ENCODE results near the gene DUSP2. TPM values are rescaled to one million over a fixed set of nuclear protein-coding genes. Genes with fewer than 3 reads are reported as not detected.
A peak's percentile ranks its signal among the peaks of the same experiment; 100 is the strongest.

The DUSP2 gene
- total and polyA plus RNA-seq, 10 of the 15 experiments (the other 5 are each of a cell fraction or from before 2014, with no cell fraction given): 9.7 to 212 (median 57.2) TPM

DNA sequence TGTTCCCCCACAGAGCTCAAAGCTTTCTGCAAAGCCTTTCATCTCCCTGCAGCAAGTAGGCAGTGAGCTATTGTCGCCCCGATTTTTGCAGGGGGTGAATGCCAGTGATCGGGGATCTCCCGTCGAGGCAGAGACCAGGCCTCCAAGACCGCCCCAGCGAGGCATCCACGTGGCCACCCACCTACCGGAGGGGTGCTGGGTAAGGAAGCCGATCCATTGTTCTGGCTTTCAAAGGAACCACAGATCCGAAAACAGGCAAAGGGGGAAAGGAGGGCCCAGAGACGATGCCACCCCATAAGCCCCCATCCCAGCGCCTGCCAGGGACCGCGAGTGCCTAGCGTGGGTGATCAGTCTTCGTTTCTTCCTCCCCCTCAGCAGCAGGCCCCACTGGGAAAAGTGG, 31.3 kb downstream of the DUSP2 start:
- ChIA-PET CTCF (interaction anchor here (0.7 to 1.5 kb wide), 9 partner anchors 10 to 153 kb away, joined by 3 to 13 read pairs (median 3); partner anchors contain the start of gene ASTL), POLR2A (no interaction called here), SMC1A (ENCODE audit: uncharacterized antibody, unreplicated experiment) (interaction anchor here (0.6 to 1.1 kb wide), 2 partner anchors 29 to 60 kb away, joined by 3 to 7 read pairs; no protein-coding TSS in a partner anchor), RAD21 (ENCODE audit: unreplicated experiment) (interaction anchor here (1.2 to 1.6 kb wide), 5 partner anchors 33 to 121 kb away, joined by 3 to 9 read pairs (median 4); no protein-coding TSS in a partner anchor)
- DNase-seq (ENCODE audit: low read depth, low spot score) (no peak), ATAC-seq (no peak), FAIRE-seq (no peak)
- no peaks in the 10 kb centered on the region for H3K9me3 ChIP-seq (replicated peaks; ENCODE audit: control insufficient read depth, insufficient read depth, low read length)
- in situ Hi-C loops (cut with MboI): no loop called here
- H2AFZ ChIP-seq (ENCODE audit: control insufficient read depth, low read depth, low read length): no peak overlapping the region
- H3K27me3 ChIP-seq (replicated peaks in 1 of 2; ENCODE audit: control insufficient read depth in 2 of 2, insufficient read depth in 2 of 2, low read length in 1 of 2): no peaks in the 10 kb centered on the region; a peak in 2 of 4 replicates
- no peak overlapping the region for H3K9ac ChIP-seq (ENCODE audit: control insufficient read depth, insufficient read depth, low read length)
- H3K36me3 ChIP-seq (ENCODE audit: control insufficient read depth in 2 of 2, insufficient read depth in 2 of 2, low read length in 1 of 2): no peaks in the 10 kb centered on the region
- no peak overlapping the region for H3K4me3 ChIP-seq
- H3K79me2 ChIP-seq (ENCODE audit: control insufficient read depth, insufficient read depth, low read length): no peaks in the 10 kb centered on the region
- intact Hi-C loops (cut with micrococcal nuclease; ENCODE audit: unreplicated experiment): no loop called here
- no peaks in the 10 kb centered on the region; the same call in 1 of the 2 replicates for H4K20me1 ChIP-seq (ENCODE audit: control insufficient read depth, insufficient read depth)
- peaks cover 6% of the 10 kb centered on the region for H3K4me1 ChIP-seq (ENCODE audit: control insufficient read depth, insufficient read depth, low read length)
- no peak for TF ChIP-seq BACH1 (IDR thresholded peaks at IDR 0.05; ENCODE audit: borderline replicate concordance)
- TF ChIP-seq EP300 (IDR thresholded peaks at IDR 0.05; ENCODE audit: borderline replicate concordance in 1 of 2, control insufficient read depth in 1 of 2, low read depth in 2 of 2, low read length in 2 of 2): no peak
- no peak for TF ChIP-seq SP1 (IDR thresholded peaks at IDR 0.05; ENCODE audit: low read depth, low read length)
- H3K27ac ChIP-seq (ENCODE audit: control insufficient read depth, insufficient read depth): no peak overlapping the region
- no peak overlapping the region for H3K4me2 ChIP-seq (ENCODE audit: control insufficient read depth, insufficient read depth)
- no TSS peak for BruUV-seq (replicated peaks)
- 72% methylated on average over 17 of the region's 17 CpGs for WGBS (ENCODE audit: insufficient coverage, insufficient replicate concordance, low lambda C conversion rate, missing lambda C conversion rate)

GRCh38 chr2:96113367-96113677, 31.9 kb downstream of the DUSP2 start:
- SMC1A ChIA-PET (ENCODE audit: uncharacterized antibody, unreplicated experiment): interaction anchor here (0.6 to 1.1 kb wide), 2 partner anchors 29 to 61 kb away, joined by 3 to 7 read pairs; no protein-coding TSS in a partner anchor
- no peak overlapping the region for H2AFZ ChIP-seq (ENCODE audit: control insufficient read depth, low read depth, low read length)
- FAIRE-seq: no peak
- no peak overlapping the region for H3K9ac ChIP-seq (ENCODE audit: control insufficient read depth, insufficient read depth, low read length)
- WGBS (ENCODE audit: insufficient coverage, insufficient replicate concordance, low lambda C conversion rate, missing lambda C conversion rate): 49% methylated on average over 7 of the region's 7 CpGs
- H3K36me3 ChIP-seq (ENCODE audit: control insufficient read depth in 2 of 2, insufficient read depth in 2 of 2, low read length in 1 of 2): no peaks in the 10 kb centered on the region
- H3K9me3 ChIP-seq (replicated peaks; ENCODE audit: control insufficient read depth, insufficient read depth, low read length): no peaks in the 10 kb centered on the region
- RAD21 ChIA-PET (ENCODE audit: unreplicated experiment): interaction anchor here (1.2 to 1.5 kb wide), 4 partner anchors 34 to 91 kb away, joined by 3 to 9 read pairs (median 4); no protein-coding TSS in a partner anchor
- ATAC-seq: no peak
- H3K4me3 ChIP-seq: no peak overlapping the region
- no TSS peak for BruUV-seq (replicated peaks)
- POLR2A ChIA-PET: no interaction called here
- DNase-seq (ENCODE audit: low read depth, low spot score): no peak
- in situ Hi-C loops (cut with MboI) (no loop called here), intact Hi-C loops (cut with micrococcal nuclease; ENCODE audit: unreplicated experiment) (no loop called here)
- H3K79me2 ChIP-seq (ENCODE audit: control insufficient read depth, insufficient read depth, low read length): no peaks in the 10 kb centered on the region
- H4K20me1 ChIP-seq (ENCODE audit: control insufficient read depth, insufficient read depth): no peaks in the 10 kb centered on the region
- H3K27ac ChIP-seq (ENCODE audit: control insufficient read depth, insufficient read depth): no peak overlapping the region
- H3K4me1 ChIP-seq (ENCODE audit: control insufficient read depth, insufficient read depth, low read length): peaks cover 6% of the 10 kb centered on the region
- no peak overlapping the region for H3K4me2 ChIP-seq (ENCODE audit: control insufficient read depth, insufficient read depth)
- no peaks in the 10 kb centered on the region; a peak in 1 of 4 replicates for H3K27me3 ChIP-seq (replicated peaks in 1 of 2; ENCODE audit: control insufficient read depth in 2 of 2, insufficient read depth in 2 of 2, low read length in 1 of 2)
- CTCF ChIA-PET: interaction anchor here (0.7 to 1.5 kb wide), 12 partner anchors 10 to 154 kb away, joined by 3 to 13 read pairs (median 3); partner anchors contain the start of gene ASTL
- TF ChIP-seq BRCA1 (IDR thresholded peaks at IDR 0.05; ENCODE audit: low read depth, low read length) (no peak), REST (IDR thresholded peaks at IDR 0.05; ENCODE audit: low read depth, low read length) (no peak), IKZF2 (IDR thresholded peaks at IDR 0.05) (no peak), SREBF1 (IDR thresholded peaks at IDR 0.05; ENCODE audit: low read length) (no peak), RAD21 (IDR thresholded peaks at IDR 0.05; ENCODE audit: insufficient read depth, low read depth, low read length) (0 out of 2 replicates have a peak, but pooled peaks have one; percentile 33)
- TF ChIP-seq, protein P1, sequence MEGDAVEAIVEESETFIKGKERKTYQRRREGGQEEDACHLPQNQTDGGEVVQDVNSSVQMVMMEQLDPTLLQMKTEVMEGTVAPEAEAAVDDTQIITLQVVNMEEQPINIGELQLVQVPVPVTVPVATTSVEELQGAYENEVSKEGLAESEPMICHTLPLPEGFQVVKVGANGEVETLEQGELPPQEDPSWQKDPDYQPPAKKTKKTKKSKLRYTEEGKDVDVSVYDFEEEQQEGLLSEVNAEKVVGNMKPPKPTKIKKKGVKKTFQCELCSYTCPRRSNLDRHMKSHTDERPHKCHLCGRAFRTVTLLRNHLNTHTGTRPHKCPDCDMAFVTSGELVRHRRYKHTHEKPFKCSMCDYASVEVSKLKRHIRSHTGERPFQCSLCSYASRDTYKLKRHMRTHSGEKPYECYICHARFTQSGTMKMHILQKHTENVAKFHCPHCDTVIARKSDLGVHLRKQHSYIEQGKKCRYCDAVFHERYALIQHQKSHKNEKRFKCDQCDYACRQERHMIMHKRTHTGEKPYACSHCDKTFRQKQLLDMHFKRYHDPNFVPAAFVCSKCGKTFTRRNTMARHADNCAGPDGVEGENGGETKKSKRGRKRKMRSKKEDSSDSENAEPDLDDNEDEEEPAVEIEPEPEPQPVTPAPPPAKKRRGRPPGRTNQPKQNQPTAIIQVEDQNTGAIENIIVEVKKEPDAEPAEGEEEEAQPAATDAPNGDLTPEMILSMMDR (IDR thresholded peaks at IDR 0.05 in 2 of 3, conservative IDR thresholded peaks at IDR 0.05 in 1 of 3; ENCODE audit: control insufficient read depth in 2 of 3, extremely low read depth in 1 of 3, insufficient read depth in 1 of 3, low read depth in 3 of 3, low read length in 3 of 3): peak; percentile 22 to 41 (median 38); a peak in 4 of 6 replicates
- TF ChIP-seq, protein P2, sequence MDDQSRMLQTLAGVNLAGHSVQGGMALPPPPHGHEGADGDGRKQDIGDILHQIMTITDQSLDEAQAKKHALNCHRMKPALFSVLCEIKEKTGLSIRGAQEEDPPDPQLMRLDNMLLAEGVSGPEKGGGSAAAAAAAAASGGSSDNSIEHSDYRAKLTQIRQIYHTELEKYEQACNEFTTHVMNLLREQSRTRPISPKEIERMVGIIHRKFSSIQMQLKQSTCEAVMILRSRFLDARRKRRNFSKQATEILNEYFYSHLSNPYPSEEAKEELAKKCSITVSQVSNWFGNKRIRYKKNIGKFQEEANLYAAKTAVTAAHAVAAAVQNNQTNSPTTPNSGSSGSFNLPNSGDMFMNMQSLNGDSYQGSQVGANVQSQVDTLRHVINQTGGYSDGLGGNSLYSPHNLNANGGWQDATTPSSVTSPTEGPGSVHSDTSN (IDR thresholded peaks at IDR 0.05; ENCODE audit: insufficient replicate concordance, low read depth, low read length): no peak

All from GM12878 (cell line).